Mesodermal cell (in vitro differentiated cells): Measurements from ENCODE around the gene GCFC2.
A peak's percentile ranks its signal among the peaks of the same experiment; 100 is the strongest.
"Not testable (repeated sequence)": the region's sequence is repeated elsewhere in the genome, so short reads cannot be mapped to it uniquely, and the experiment has no call there.

Experiments
- H3K27ac ChIP-seq: 2 replicates; pipeline ENCODE4 v1.7.0; 2013; ENCODE audit warnings: mild to moderate bottlenecking, low read depth, low read length, moderate library complexity; ENCODE audit not compliant: severe bottlenecking
- H3K36me3 ChIP-seq: 2 replicates; pipeline ENCODE4 v1.7.1; 2013; ENCODE audit warnings: mild to moderate bottlenecking, low read length, moderate library complexity; ENCODE audit not compliant: control insufficient read depth, insufficient read depth
- H3K4me1 ChIP-seq: one replicate; pipeline ENCODE4 v1.7.1; 2013; ENCODE audit warnings: mild to moderate bottlenecking, low read length; ENCODE audit not compliant: insufficient read depth, control insufficient read depth, poor library complexity, severe bottlenecking
- H3K4me3 ChIP-seq: 2 replicates; pipeline ENCODE4 v1.7.0; 2013; ENCODE audit warnings: low read length, control low read depth, mild to moderate bottlenecking; ENCODE audit not compliant: insufficient read depth, poor library complexity, severe bottlenecking; ENCODE audit errors: extremely low read depth
- H3K9me3 ChIP-seq: 2 replicates; pipeline ENCODE4 v1.7.1; 2013; ENCODE audit warnings: mild to moderate bottlenecking, low read length, moderate library complexity; ENCODE audit not compliant: control insufficient read depth
- WGBS, 2 experiments: methylation state at CpG; one replicate each; pipeline ENCODE4 v1.1.5; 2013; ENCODE audit warnings: missing lambda C conversion rate in 2 of 2; ENCODE audit not compliant: insufficient coverage in 2 of 2; 5-methylcytosine and 5-hydroxymethylcytosine counted together

GCFC2 gene

GRCh38 chr2:75683430-75683829 is 27.3 kb downstream of the GCFC2 start:
- H3K36me3 ChIP-seq: peaks cover 41% of the 10 kb centered on the region
- not testable (repeated sequence) for H3K27ac ChIP-seq, H3K9me3 ChIP-seq, H3K4me3 ChIP-seq, H3K4me1 ChIP-seq
- 100% methylated on average over 4 of the region's 5 CpGs; no CpG with 5 or more reads in 1 of the 2 experiments for WGBS, 2 experiments

- Histone ChIP-seq H3K4me3 (no peak overlapping the region), H3K9me3 (no peaks in the 10 kb centered on the region), H3K27ac (no peak overlapping the region), H3K4me1 (no peaks in the 10 kb centered on the region), H3K36me3 (peaks cover 23% of the 10 kb centered on the region)
- WGBS, 2 experiments: 92 to 100% methylated on average over 1 of the region's 1 CpG
Measured at GRCh38 chr2:75680402-75680801, 30.3 kb downstream of the GCFC2 start.

GRCh38 chr2:75679556-75679955 is 31.2 kb downstream of the GCFC2 start:
- no peak overlapping the region for H3K4me3 ChIP-seq
- H3K9me3 ChIP-seq: no peaks in the 10 kb centered on the region
- no peaks in the 10 kb centered on the region for H3K4me1 ChIP-seq
- 100% methylated on average over 1 of the region's 1 CpG for WGBS, 2 experiments
- no peak overlapping the region for H3K27ac ChIP-seq
- peaks cover 19% of the 10 kb centered on the region for H3K36me3 ChIP-seq

GRCh38 chr2:75676464-75676863 is 34.3 kb downstream of the GCFC2 start:
- H3K4me1 ChIP-seq: no peaks in the 10 kb centered on the region
- H3K4me3 ChIP-seq: no peak overlapping the region
- H3K27ac ChIP-seq: no peak overlapping the region
- WGBS, 2 experiments: 100% methylated on average over 2 of the region's 3 CpGs
- no peaks in the 10 kb centered on the region for H3K9me3 ChIP-seq
- H3K36me3 ChIP-seq: peaks cover 23% of the 10 kb centered on the region

GRCh38 chr2:75675908-75676307 is 34.8 kb downstream of the GCFC2 start:
- H3K4me1 ChIP-seq: no peaks in the 10 kb centered on the region
- H3K9me3 ChIP-seq: no peaks in the 10 kb centered on the region
- no peak overlapping the region for H3K4me3 ChIP-seq
- H3K36me3 ChIP-seq: peaks cover 21% of the 10 kb centered on the region
- no peak overlapping the region for H3K27ac ChIP-seq
- 93% methylated on average over 3 of the region's 3 CpGs; no CpG with 5 or more reads in 1 of the 2 experiments for WGBS, 2 experiments

GRCh38 chr2:75675423-75675822 is 35.3 kb downstream of the GCFC2 start:
- not testable (repeated sequence) for H3K27ac ChIP-seq, H3K4me3 ChIP-seq, H3K9me3 ChIP-seq, H3K4me1 ChIP-seq
- H3K36me3 ChIP-seq: peaks cover 21% of the 10 kb centered on the region
- 80% methylated on average over 1 of the region's 4 CpGs; no CpG with 5 or more reads in 1 of the 2 experiments for WGBS, 2 experiments

GRCh38 chr2:75667884-75668283 is 42.8 kb downstream of the GCFC2 start:
- Histone ChIP-seq H3K36me3 (peaks cover 52% of the 10 kb centered on the region), H3K4me3 (no peak overlapping the region), H3K4me1 (no peaks in the 10 kb centered on the region), H3K9me3 (no peaks in the 10 kb centered on the region), H3K27ac (peak overlapping the region; percentile 77)
- 100% methylated on average over 1 of the region's 2 CpGs for WGBS, 2 experiments

GRCh38 chr2:75666911-75667310 is 43.8 kb downstream of the GCFC2 start:
- H3K36me3 ChIP-seq: peaks cover 50% of the 10 kb centered on the region
- no peak overlapping the region for H3K4me3 ChIP-seq
- H3K27ac ChIP-seq: peak overlapping the region; percentile 77
- no peaks in the 10 kb centered on the region for H3K4me1 ChIP-seq
- 90% methylated on average over 2 of the region's 6 CpGs; no CpG with 5 or more reads in 1 of the 2 experiments for whole genome bisulfite sequencing, 2 experiments
- no peaks in the 10 kb centered on the region for H3K9me3 ChIP-seq

GRCh38 chr2:75657798-75658197 is 52.9 kb downstream of the GCFC2 start:
- H3K9me3 ChIP-seq: no peaks in the 10 kb centered on the region
- peaks cover 71% of the 10 kb centered on the region for H3K36me3 ChIP-seq
- H3K27ac ChIP-seq: no peak overlapping the region
- H3K4me1 ChIP-seq: no peaks in the 10 kb centered on the region
- H3K4me3 ChIP-seq: no peak overlapping the region

- no peak overlapping the region for H3K27ac ChIP-seq
- H3K4me3 ChIP-seq: no peak overlapping the region
- no CpG with 5 or more reads among the region's 1 CpG for whole genome bisulfite sequencing, 2 experiments
- H3K9me3 ChIP-seq: no peaks in the 10 kb centered on the region
- H3K4me1 ChIP-seq: no peaks in the 10 kb centered on the region
- peaks cover 72% of the 10 kb centered on the region for H3K36me3 ChIP-seq
Measured at GRCh38 chr2:75656563-75656962, 54.2 kb downstream of the GCFC2 start.

GRCh38 chr2:75655861-75656260 is 54.9 kb downstream of the GCFC2 start:
- peaks cover 73% of the 10 kb centered on the region for H3K36me3 ChIP-seq
- H3K4me3 ChIP-seq: no peak overlapping the region
- no peak overlapping the region for H3K27ac ChIP-seq
- WGBS, 2 experiments: 88 to 100% methylated on average over 1 of the region's 1 CpG
- no peaks in the 10 kb centered on the region for H3K4me1 ChIP-seq
- H3K9me3 ChIP-seq: no peaks in the 10 kb centered on the region
